Measurements from ENCODE around the gene IGFN1.
"Not testable (repeated sequence)": the region's sequence is repeated elsewhere in the genome, so short reads cannot be mapped to it uniquely, and the experiment has no call there.

Gene IGFN1

DNA sequence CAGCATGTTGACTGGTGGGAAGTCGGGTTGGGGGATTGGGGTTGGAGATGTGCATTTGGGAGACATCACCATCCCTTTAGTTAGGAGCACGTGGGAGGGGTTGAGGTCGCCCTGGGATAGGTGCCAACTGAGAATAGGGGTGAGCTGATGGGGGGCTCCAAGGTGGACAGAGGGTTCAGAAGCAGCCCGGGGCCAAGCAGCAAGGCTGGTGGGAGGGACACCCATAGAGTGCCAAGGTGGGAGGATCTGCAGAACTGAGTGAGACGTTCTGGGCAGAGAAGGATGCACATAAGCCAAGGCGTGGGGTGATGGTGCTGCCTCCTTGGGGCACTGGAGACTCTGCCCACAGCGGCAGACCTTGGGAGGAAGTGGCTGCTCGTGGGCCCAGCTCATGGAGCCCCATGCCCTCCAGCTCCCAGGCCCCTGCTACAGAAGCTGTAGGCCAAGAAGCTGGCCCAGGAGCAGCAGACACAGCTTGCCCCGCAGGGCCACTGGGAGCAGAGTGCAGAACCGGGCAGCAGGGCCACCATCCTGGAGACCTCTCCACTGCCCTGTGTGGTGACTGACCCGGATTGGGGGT, 61.3 kb downstream of the IGFN1 start:
- no peak for DNase-seq

DNA sequence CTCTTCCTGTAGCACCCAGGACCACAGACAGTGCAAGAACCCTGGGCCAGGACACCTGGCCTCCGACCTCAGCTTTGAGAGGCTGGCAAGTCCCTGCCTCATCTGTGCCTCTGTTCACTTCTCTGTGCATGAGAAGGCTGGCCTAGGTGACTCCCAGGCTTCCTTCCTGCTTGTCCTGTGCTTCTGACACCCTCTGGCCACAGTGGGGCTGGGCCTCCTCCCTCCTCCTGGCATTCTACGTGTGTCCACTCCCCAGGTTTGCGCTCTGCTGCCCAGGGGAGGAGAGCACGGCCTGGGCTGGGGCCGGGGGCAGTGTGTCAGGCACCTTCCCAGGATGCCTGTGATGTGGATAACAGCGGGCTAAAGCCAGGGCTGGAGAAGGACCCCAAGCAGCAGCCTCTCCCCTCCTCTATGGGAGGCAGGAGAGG, 62.3 kb downstream of the IGFN1 start:
- DNase-seq = no peak

DNA sequence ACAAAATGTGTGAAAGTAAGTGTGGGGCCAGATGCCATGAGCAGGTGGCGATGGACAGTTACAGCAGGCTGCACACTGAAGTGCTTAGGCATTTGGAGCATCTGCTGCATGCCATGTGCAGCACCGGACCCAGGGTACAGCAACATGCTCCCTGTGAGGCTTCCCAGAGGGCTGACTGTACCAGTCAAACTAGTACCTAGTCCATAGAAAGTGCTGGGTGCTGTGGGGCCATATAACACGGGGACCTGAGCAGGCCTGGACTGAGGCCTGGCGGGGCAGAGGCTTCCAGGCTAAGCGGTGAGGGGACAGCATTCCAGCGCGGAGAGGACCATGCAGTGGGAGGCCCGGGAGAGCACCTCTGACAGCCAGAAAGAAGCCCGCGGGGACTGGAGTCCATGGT, 62.8 kb downstream of the IGFN1 start:
- no peak for DNase-seq

DNA sequence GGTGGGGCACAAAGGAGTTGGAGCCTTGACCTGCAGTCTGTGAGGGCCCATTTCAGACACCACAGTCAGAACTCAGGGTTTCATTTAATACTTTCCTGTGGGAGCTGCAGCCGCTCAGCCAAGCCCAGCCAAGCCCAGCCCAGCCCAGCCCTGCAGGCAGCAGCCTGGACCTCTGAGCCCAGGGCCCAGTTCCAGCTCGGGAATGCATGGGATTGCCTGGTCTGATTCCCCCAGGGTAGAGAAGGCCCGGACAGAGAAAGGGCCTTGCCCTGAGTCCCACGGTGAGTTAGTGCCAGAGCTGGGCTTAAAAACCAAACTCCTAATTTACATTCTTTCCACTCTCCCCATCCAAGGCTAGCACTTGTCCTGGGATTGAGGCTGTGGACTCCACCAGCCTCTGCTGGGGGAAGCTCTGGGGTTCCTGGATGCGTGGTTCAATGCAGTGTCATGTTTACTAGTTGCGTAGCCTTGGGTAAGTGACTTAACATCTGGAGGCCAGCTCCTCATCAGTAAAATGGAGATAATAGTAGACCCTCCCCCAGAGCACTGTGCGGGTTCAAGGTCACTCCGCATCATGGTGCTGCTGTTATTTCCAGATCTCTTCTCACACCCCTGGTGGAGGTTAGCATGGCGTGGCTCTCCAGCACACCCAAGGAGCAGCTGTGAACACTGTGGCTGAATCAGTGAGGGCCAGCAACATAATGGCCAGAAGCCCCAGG, 63.4 kb downstream of the IGFN1 start:
- DNase-seq = no peak

DNA sequence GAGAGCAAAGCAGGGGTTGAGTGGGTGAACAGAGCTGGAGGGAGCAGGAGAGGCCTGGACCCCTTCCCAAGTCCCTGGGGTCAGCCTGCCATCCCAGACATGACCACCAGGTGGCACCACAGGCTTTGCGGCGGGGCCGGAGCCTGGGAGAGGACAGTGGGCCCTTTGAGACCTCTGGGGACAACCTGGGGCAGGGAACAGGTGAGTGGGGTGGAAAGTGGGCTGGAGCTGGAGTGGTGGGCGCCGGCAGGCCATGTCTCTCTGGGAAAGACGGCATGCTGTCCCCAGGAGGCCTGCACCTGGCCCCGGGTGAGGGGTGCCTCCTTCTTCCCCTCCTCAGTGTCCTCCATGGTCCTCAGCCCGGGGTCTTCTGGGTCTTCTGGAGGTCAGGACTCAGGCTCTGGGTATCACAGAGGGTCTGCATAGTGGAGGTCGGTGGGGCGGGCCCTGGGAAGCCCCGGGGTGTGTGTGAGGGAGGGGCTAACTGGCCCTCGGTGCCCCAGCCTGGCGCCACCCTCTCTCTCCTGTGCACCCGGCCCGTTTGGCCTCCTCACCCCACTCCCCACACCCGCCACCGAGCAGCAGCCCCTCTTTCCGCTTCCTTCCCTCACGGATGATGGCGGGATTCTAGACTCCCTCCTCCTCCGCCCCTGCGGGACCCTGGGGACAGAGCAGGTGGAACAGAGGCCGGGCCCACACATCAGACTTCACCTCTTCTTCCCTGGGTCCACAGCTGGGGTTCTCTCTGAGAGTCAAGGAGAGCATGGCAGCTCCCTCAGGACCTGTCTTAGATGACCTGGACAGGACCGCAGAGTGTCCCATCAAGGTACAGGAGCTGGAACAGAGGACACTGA, 64.2 kb downstream of the IGFN1 start:
- peak; percentile 70 for DNase-seq

DNA sequence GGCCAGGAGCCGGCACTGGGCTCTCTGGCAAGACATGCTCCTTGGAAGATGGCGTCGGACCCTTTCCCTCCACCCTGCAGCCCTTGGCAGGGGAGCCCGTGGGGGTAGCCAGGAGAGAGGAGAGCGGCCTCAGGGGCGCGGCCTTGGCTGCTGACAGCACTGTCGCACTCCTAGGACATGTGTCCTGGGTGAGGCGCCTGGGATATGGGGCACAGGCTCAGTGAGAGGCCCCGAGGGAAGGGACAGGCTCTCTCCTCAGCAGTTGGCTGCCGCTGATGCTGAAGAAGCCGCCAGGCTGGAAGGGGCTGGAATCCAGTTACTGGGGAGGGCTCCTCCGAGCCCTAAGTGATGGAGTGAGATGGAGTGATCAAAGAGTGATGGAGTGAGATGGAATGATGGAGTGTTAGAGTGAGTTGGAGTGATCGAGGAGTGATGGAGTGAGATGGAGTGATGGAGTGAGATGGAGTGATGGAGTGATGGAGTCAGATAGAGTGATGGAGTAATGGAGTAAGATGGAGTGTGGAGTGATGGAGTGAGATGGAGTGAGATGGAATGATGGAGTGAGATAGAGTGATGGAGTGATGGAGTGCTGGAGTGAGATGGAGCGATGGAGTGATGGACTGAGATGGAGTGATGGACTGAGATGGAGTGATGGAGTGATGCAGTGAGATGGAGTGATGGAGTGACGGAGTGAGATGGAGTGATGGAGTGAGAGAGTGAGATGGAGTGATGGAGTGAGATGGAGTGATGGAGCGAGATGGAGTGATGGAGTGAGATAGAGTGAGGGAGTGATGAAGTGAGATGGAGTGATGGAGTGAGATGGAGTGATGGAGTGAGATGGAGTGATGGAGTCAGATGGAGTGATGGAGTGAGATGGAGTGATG, 65.1 kb downstream of the IGFN1 start:
- DNase-seq = no peak

DNA sequence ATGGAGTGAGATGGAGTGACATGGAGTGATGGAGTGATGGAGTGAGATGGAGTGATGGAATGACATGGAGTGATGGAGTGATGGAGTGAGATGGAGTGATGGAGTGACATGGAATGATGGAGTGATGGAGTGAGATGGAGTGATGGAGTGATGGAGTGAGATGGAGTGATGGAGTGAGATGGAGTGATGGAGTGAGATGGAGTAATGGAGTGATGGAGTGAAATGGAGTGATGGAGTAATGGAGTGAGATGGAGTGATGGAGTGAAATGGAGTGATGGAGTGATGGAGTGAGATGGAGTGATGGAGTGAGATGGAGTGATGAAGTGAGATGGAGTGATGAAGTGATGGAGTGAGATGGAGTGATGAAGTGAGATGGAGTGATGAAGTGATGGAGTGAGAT, 67.5 kb downstream of the IGFN1 start:
- DNase-seq = not testable (repeated sequence)

DNA sequence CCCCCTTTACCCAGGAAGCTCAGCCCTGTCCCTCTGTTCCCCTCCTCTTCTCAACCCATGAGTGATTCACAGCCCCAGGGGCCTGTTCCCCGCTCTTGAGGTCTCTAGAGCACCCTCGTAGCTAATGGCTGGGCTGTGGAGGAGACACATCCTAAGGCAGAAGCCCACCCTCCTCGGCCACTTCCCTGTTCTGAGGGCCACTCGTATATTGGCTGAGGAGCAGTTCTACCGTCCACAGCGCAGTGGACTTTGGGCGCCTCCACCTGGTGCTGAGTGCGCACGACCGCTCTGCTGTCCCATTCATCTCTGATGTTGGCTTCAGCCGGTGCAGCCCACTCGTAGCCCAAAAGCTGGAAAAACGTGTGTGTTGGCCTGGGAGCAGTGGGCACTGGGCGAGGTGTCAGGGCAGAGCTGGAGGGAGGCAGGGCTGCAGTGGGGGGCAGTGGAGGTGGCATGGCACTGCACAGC, 68.2 kb downstream of the IGFN1 start:
- no peak for DNase-seq

DNA sequence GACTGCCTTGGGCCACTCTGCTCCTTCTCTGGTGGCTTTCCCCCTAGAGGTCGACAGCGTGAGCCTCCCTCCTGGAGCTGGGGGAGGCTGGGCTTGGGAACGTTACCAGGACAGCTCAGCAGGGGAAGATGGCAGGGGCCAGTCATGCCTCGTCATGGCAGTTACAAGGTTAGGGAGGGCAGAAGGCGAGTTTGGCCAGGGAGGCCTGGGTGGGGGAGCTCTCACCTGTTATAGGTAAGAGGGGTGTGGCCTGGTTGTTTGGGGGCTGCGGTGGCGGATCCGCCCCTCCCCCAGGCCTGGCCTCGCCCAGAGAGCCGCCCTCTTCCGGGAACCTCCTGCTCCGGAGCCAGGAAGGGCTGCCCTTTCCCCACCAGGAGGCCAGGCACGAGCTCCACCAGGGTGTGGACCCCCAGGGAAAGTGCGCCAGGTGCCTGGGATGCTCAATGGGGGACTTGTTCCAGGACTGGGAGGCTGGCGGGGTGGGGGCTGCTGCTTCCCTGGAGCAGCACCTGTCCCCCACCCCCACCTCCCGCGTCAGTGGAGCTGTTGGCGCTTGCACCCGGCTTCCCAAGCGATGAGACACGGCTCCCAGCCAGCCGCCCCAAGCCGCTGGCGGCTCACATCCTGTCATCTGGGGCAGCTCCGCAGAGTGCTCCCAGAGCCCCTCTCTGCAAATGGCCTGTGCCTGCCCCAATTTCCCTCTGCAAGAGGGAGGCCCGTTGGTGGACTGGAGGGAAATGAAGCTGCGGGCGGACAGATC, 69.0 kb downstream of the IGFN1 start:
- DNase-seq = no peak

DNA sequence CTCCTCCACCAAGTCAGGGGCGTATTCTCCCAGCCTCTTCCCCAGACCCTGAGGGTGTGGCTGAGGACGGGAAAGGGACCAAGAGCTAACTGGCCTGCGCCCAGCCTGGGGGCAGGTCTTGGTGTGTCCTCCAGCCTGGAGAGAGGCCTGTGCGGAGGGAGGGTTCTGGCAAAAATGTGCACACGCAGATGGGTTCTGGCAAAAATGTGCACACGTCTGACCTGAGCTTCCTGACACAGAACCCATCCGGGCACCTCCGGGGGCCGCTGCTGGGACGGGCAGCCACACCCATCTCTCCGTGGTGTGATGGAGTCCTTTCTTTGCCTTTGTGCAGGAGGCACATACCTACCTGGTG, 69.6 kb downstream of the IGFN1 start:
- DNase-seq = no peak

DNA sequence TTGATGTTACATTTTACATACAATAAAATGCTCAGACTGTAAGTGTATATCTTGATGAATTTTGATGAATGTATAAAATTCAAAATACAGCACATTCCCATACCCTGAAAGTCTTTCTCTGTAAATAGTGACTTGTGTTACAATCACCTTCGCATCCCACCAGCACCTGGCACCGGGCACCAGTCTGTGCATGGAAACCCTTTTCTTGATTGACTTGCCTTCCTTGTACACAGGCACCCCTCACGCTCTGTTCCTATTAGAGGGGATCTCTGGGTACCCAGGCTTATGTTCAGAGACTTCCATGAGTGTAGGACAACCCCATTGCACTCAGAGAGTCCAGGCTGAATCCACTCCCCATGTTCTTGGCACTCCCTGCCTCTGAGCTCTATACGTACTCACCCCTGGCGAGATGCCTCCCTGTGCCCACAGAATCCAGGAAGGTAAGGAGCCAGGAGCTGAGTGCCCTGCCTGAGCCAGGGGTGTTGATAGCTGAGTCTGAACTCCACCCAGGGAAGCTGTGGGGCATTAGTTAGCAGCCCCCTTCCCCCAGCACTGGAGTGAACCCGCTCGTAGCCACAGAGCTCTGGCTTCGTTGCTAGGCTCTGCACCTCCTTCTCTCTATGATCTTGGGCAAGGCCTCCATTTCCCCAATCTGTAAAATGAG, 70.2 kb downstream of the IGFN1 start:
- DNase-seq = no peak

DNA sequence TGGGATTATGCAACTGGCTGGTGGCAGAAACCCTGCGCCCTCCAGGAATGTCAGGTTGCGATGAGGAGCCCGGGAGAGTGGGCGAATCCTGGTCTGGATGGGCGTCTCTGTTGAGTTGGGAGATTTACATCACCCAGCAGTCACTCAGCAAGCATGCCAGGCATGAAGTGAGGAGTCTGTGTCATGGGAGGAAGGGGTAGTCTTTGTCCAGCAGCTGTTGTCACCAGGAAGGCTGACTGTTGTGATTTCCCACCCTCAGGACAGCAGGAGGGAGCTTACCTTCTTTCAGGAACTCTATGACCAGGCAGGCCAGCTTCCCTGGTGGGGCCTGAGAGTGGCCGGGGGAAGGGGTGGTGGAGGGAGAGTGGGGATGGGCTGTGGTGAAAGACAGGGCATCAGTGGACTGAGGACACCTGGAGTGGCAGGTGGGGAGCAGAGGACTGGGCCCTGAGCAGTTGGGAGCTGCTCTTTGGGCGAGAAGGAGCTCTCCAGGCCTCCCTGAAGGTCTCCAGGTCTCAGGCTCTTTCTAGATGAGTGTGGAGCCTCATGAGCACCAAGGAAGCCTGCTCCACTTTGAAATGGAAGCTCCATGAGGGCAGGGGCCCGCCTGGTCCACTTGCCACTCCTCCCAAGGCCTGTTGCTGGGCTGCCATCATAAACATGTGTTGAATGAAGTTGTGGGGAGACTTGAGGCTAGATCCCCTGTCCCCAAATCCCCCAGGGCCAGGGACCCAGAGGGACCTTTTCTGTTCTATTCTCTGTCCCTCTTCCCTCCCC, 71.3 kb downstream of the IGFN1 start:
- DNase-seq = no peak

DNA sequence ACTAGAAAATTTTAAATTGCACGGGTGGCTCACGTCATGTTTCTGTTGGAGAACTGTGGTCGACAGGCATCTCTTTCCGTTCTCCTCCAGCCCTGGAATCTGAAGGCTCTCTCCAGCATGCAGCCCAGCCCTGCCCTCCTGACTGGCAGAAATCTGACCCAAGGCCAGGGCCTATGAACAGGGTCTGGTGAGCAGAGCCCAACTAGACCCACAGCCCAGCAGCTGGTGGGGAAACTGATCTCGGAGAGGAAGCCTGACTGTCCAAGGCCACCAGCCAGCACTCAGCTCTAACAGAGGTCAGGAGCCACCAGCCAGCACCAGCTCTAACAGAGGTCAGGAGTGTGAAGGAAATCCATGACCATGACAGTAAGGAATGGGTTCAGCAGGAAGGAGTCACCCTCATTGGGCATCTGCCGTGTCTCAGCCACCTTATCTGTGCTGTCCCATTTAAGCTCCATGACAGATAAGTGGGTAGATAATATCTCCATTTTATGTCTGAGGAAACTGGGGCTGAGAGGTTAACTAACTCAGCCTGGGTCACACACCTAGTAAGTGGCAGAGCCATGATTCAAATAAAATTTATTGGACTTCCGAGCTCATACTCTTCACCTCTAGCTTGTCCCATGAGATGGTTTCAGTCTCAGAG, 72.5 kb downstream of the IGFN1 start:
- DNase-seq = no peak

DNA sequence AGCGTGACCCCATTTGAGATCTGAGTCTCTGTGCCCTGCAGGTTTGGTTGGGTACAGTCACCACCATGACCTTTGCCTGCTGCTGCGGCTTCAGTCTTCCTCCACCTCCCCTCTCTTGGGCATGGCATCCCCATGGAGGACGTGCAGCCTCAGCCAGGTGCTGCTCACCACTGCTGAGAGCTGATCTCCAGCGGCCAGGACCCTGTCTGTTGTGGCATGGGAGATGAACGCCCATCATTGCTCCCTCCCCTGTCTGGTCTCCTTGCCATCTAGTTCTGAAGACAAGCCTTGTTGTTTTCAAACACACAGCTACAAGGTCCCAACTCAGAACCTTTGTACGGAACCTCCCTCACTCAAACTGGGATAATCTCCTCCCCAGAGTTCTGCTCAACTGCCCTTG, 73.4 kb downstream of the IGFN1 start:
- no peak for DNase-seq

DNA sequence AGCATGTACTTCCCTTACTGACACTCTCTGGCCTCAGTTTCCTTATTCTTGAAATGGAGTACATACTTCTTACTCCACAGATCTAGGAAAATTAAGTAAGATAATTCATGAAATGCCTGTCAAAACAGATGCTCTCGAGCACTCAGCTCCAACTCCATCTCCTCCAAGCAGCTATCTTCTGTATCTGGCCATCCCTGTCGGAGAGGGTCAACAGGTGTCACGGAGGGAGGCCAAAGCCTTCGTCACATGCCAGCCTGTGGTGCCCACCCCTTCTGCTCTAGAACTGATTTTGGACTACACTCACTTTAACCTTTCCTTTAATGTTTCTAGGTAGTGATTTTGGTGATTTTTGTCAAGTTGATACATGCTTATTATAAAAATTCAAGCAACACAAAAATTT, 73.9 kb downstream of the IGFN1 start:
- no peak for DNase-seq

DNA sequence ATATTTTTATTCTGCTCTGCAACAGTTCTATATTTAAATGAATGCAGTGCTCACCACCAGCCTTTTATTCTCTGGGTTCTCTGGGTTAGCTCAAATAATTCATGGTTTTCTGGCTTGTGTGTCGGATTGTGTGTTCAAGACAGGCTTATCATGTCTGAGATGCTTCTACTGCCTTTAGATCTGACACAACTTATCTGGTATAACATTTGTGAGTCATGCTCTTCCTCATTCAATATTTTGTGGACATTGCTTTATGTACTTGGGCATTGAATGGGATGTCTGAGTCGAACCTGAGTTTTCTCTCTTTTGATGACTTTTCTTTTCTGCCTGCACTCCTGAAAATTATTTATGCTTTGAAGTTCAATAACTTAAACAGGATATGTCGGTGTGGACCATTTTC, 75.1 kb downstream of the IGFN1 start:
- DNase-seq = no peak

DNA sequence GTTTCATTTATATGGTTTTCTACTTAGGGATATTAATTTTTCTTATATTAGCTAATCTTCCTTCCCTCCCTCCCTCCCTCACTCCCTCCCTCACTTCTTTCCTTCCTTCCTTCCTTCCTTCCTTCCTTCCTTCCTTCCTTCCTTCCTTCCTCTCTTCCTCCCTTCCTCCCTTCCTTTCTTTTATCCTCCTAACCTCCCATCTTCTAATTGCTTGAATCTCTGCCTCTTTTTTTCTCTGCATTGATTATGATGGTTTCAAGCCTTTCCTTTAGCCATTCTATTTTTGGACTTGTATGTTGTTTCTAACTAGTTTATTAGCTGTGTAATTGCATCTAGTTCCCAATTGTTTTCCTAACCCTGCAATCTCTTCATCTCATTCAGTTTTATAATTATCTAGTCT, 75.7 kb downstream of the IGFN1 start:
- no peak for DNase-seq

DNA sequence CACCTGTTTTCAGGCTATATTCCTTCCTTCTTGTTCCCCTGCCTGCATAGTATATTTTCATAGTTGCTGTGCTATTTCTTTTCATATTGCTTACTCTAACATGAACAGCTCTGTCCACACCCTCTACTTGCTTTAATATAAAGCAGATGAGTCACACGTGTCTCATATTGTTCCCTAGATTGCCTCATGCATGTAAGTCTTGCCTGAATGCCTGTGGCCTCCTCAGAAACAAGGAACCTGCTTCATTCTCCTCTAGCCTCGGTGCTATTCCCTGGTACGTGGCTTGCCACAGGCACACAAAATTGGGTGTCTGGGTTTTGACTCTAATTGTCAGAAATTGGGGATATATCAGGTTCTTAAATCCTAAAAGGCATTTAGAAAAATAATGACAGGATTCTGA, 76.2 kb downstream of the IGFN1 start:
- no peak for DNase-seq

DNA sequence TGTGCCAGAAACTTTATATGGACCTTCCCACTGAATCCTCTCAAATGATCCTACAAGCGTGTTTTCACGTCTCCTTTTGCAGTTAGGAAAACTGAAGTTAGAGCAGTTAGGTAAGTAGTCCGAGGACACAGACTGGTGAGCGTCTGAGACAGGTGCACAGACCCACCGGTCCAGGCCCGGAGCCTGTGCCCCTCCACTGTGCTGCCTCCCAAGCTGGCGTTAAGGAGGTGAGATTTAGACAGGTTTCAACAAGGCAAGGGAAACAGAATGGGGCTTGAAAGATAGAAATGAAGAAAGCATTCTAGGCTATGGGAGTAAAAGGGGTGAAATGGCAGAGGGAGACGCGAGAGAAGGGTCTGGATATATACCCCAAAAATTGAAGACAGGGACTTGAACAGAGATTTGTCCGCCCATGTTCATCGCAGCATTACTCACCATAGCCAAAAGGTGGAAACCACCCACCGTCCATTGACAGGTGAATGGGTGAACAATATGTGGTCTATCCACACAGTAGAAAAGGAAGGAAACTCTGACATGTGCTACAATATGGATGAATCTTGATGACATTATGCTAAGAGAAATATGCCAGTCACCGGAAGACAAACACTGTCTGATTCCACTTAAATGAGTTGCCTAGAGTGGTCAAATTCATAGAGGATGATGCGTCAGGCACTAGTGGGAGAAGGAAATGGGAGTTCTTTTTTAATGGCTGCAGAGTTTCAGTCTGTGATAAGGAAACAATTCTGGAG, 77.0 kb downstream of the IGFN1 start:
- no peak for DNase-seq

All from activated T-cell treated with anti-CD3 and anti-CD28 coated beads, Interleukin-2, amount 50 U/mL, for 1 hour (primary cell).